B cell (primary cell): ENCODE results near the gene PLCB4. TPM values are rescaled to one million over a fixed set of nuclear protein-coding genes. Genes with fewer than 3 reads are reported as not detected.

Source experiments
- ATAC-seq: fragments of 200-7000 bp; cut with Tn5 transposase; one replicate; pipeline ENCODE4 v1.10.0; 2021; ENCODE audit warnings: low read depth, mild to moderate bottlenecking, moderate number of reproducible peaks, moderate library complexity
- CTCF ChIA-PET: fragments of 350-600 bp; sonication (Branson Sonifier 250); formaldehyde crosslinking; loops from one replicate; lab custom pipeline; 2021; ENCODE audit warnings: antibody characterized with exemption, inconsistent platforms; lab: Charles Lee
- POLR2A ChIA-PET: fragments of 350-600 bp; sonication (Branson Sonifier 250); formaldehyde crosslinking; loops from one replicate; lab custom pipeline; 2021; ENCODE audit warnings: antibody characterized with exemption; lab: Charles Lee
- DNase-seq: peaks from one replicate; pipeline ENCODE4 v3.0.0; 2013
- H2AFZ ChIP-seq: 2 replicates; pipeline ENCODE4 v1.6.1; 2012; ENCODE audit warnings: mild to moderate bottlenecking, low read depth, low read length; ENCODE audit not compliant: insufficient read depth, poor library complexity, severe bottlenecking
- H3K27ac ChIP-seq, 2 donors: 1 replicate in 1 of 2; 2 replicates in 1 of 2; pipeline ENCODE4 v1.5.1; 2012 to 2013; ENCODE audit warnings: low read length in 2 of 2, mild to moderate bottlenecking in 2 of 2, moderate library complexity in 1 of 2
- H3K27me3 ChIP-seq, 4 experiments: fragments of 200-600 bp in 1 of 4; sonication (generic) in 1 of 4; replicated peaks in 1 of 4; 1 replicate in 2 of 4; 2 replicates in 2 of 4; pipeline versions ENCODE4 v1.6.1 to v1.7.0; 2013 to 2016; ENCODE audit warnings: low read length in 3 of 4, mild to moderate bottlenecking in 2 of 4, mixed read lengths in 1 of 4, moderate library complexity in 1 of 4; ENCODE audit not compliant: insufficient read depth in 4 of 4, control insufficient read depth in 3 of 4; ENCODE audit errors: control extremely low read depth in 1 of 4
- H3K36me3 ChIP-seq, 2 experiments: replicated peaks in 1 of 2; 1 replicate in 1 of 2; 2 replicates in 1 of 2; pipeline versions ENCODE4 v1.6.1 to v1.7.1; 2013; ENCODE audit warnings: low read length in 1 of 2; ENCODE audit not compliant: insufficient read depth in 2 of 2, control insufficient read depth in 1 of 2; ENCODE audit errors: control extremely low read depth in 1 of 2, extremely low read depth in 1 of 2
- H3K4me1 ChIP-seq, 2 donors: fragments of 200-600 bp in 1 of 2; sonication (generic) in 1 of 2; 1 replicate in 1 of 2; 2 replicates in 1 of 2; pipeline versions ENCODE4 v1.5.1 to v1.6.1; 2013 to 2017; ENCODE audit warnings: low read length in 2 of 2; ENCODE audit not compliant: control insufficient read depth in 2 of 2, insufficient read depth in 2 of 2
- H3K4me2 ChIP-seq: replicated peaks from 2 replicates; pipeline ENCODE3; 2012; ENCODE audit warnings: mild to moderate bottlenecking, low read depth, low read length; ENCODE audit not compliant: poor library complexity, severe bottlenecking
- H3K4me3 ChIP-seq, 5 experiments: fragments of 200-600 bp in 1 of 5; sonication (generic) in 1 of 5; 1 replicate in 3 of 5; 2 replicates in 2 of 5; pipeline versions ENCODE4 v1.5.1 to v1.7.0; 2011 to 2016; ENCODE audit warnings: low read length in 4 of 5, mild to moderate bottlenecking in 4 of 5, low read depth in 2 of 5, control low read depth in 1 of 5, moderate library complexity in 1 of 5; ENCODE audit not compliant: insufficient read depth in 1 of 5; ENCODE audit errors: control extremely low read depth in 1 of 5, extremely low read depth in 1 of 5
- H3K79me2 ChIP-seq: fragments of 200-600 bp; sonication (generic); one replicate; pipeline ENCODE4 v1.6.0; 2016; ENCODE audit warnings: low read length; ENCODE audit not compliant: control insufficient read depth, insufficient read depth
- H3K9ac ChIP-seq: fragments of 200-600 bp; sonication (generic); 2 replicates; pipeline ENCODE4 v1.6.1; 2017; ENCODE audit warnings: mild to moderate bottlenecking, low read length, moderate library complexity
- H3K9me3 ChIP-seq, 3 donors: one replicate each; pipeline versions ENCODE4 v1.6.1 to v1.7.1; 2013; ENCODE audit warnings: low read length in 2 of 3; ENCODE audit not compliant: control insufficient read depth in 2 of 3, insufficient read depth in 1 of 3; ENCODE audit errors: control extremely low read depth in 1 of 3
- H4K20me1 ChIP-seq: 2 replicates; pipeline ENCODE4 v1.6.0; 2012; ENCODE audit warnings: mild to moderate bottlenecking, low read length; ENCODE audit not compliant: insufficient read depth, control insufficient read depth, poor library complexity, severe bottlenecking
- H3K27ac Mint-ChIP-seq: one replicate; pipeline ENCODE4 v1.8.0; 2021; ENCODE audit warnings: mixed read lengths
- H3K27me3 Mint-ChIP-seq: one replicate; pipeline ENCODE4 v1.8.0; 2021; ENCODE audit warnings: mixed read lengths
- H3K4me1 Mint-ChIP-seq: one replicate; pipeline ENCODE4 v1.8.0; 2021; ENCODE audit warnings: mixed read lengths
- H3K4me3 Mint-ChIP-seq: one replicate; pipeline ENCODE4 v1.8.0; 2021; ENCODE audit warnings: mixed read lengths
- H3K9me3 Mint-ChIP-seq: one replicate; pipeline ENCODE4 v1.8.0; 2022; ENCODE audit warnings: mixed read lengths; ENCODE audit not compliant: insufficient read depth
- EZH2 ChIP-seq: IDR thresholded peaks from 2 replicates; pipeline ENCODE4 v1.6.1; 2012; ENCODE audit warnings: borderline replicate concordance, low read depth, mild to moderate bottlenecking, moderate library complexity, low read length; ENCODE audit not compliant: insufficient read depth, poor library complexity, severe bottlenecking
- WGBS: methylation state at CpG from one replicate; pipeline ENCODE4 v1.1.5; 2013; ENCODE audit warnings: missing lambda C conversion rate; ENCODE audit not compliant: insufficient coverage; 5-methylcytosine and 5-hydroxymethylcytosine counted together
- intact Hi-C: fragments of 100-400 bp; cut with micrococcal nuclease; formaldehyde crosslinking; loops from one replicate; pipeline ENCODE4 v1.10.0; 2022
- polyA plus RNA-seq: library from polyadenylated mRNA; depleted of rRNA; stranded (reverse); fragments of >200 nt; gene quantifications from 2 replicates; pipeline ENCODE4 v1.2.3, GENCODE V29; 2012
- total RNA-seq, 2 donors: library from RNA; stranded (reverse); fragments of 120-200 nt in 1 of 2; gene quantifications; 1 replicate in 1 of 2; 2 replicates in 1 of 2; pipeline versions ENCODE4 v1.2.3 to v1.2.4, GENCODE V29; 2013 to 2022
- TF ChIP-seq, protein P1 (sequence below): fragments of 200-600 bp; IDR thresholded peaks from one replicate; pipeline ENCODE4 v1.8.0; 2022; ENCODE audit warnings: antibody characterized with exemption, mild to moderate bottlenecking

PLCB4 gene
- total and polyA plus RNA-seq, 2 donors (not counting 1 experiment from before 2014, with no cell fraction given) = not detected

DNA sequence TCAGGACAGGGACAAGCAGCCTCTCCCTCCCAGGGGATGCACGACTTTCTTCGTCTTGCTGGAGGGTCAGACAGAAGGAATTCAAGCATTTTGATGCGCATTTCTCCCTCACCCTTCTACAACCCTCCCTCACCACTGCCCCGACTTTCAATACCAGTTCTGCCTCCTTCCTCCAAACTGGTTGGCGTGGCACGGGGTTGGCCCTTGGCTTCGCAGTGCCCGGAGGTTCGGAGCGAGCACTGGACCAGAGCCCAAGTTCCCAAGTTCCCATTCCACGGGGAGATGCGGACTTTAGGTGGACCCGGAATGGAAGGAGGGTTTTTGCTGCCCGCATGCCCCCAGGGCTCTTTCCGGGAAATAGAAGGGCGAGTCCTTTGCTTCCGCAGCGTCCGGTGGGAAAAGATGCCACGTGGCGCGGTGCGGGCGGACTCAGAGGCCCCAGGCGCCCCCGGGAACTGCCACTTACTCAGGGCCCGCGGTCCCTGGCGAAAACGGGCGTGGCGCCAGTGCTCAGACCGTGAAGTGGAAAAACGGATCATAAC, 437.5 kb downstream of the PLCB4 start:
- Histone ChIP-seq H3K4me1 (peaks cover 45 to 46% of the 10 kb centered on the region in 2 donors), H2AFZ (no peak overlapping the region), H3K9ac (no peak overlapping the region), H3K27ac (no peak overlapping the region), H3K27me3 (peaks cover 0 to 59% (median 35%) of the 10 kb centered on the region in 4 experiments), H3K36me3 (no peaks in the 10 kb centered on the region), H3K4me2 (peak overlapping the region; percentile 38), H3K9me3 (peaks cover 0 to 22% (median 0%) of the 10 kb centered on the region in 3 donors), H3K79me2 (no peaks in the 10 kb centered on the region), H4K20me1 (no peaks in the 10 kb centered on the region), H3K4me3 (no peak overlapping the region)
- intact Hi-C loops = no loop called here
- WGBS = 17% methylated on average over 33 of the region's 34 CpGs
- CTCF ChIA-PET = no interaction called here
- DNase-seq (no peak), ATAC-seq (no peak)
- Mint-ChIP-seq H3K4me3 (no peak overlapping the region), H3K9me3 (no peaks in the 10 kb centered on the region), H3K27ac (no peak overlapping the region), H3K27me3 (peaks cover 44% of the 10 kb centered on the region), H3K4me1 (peaks cover 28% of the 10 kb centered on the region)
- POLR2A ChIA-PET = no interaction called here
- TF ChIP-seq, protein P1, sequence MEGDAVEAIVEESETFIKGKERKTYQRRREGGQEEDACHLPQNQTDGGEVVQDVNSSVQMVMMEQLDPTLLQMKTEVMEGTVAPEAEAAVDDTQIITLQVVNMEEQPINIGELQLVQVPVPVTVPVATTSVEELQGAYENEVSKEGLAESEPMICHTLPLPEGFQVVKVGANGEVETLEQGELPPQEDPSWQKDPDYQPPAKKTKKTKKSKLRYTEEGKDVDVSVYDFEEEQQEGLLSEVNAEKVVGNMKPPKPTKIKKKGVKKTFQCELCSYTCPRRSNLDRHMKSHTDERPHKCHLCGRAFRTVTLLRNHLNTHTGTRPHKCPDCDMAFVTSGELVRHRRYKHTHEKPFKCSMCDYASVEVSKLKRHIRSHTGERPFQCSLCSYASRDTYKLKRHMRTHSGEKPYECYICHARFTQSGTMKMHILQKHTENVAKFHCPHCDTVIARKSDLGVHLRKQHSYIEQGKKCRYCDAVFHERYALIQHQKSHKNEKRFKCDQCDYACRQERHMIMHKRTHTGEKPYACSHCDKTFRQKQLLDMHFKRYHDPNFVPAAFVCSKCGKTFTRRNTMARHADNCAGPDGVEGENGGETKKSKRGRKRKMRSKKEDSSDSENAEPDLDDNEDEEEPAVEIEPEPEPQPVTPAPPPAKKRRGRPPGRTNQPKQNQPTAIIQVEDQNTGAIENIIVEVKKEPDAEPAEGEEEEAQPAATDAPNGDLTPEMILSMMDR = no peak
- no peak for TF ChIP-seq EZH2

DNA sequence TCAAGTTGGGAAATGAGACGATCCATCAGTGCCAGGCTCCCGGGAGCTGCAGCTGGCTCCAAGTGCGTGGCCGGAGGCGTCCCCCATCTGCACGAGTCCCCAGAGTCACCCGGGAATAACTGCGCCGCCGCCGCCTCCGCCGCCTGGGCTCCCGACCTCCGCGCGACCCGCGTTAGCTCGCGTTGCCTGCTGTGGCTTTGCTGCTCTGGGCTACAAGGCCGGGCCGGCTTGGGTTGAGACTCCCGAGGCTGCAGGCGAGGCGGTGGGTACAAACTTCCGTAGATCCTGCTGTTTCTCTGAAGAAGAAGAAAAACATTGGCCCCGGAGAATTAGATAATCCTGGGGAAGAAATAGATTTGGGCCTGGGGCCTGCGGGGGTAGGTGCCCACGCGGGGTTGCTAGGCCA, 438.1 kb downstream of the PLCB4 start:
- H3K9ac ChIP-seq = no peak overlapping the region
- peaks cover 46% of the 10 kb centered on the region for H3K27me3 Mint-ChIP-seq
- 7% methylated on average over 31 of the region's 31 CpGs for WGBS
- TF ChIP-seq EZH2 = no peak
- TF ChIP-seq, protein P1 = no peak
- ATAC-seq = no peak
- H3K4me2 ChIP-seq = peak overlapping the region; percentile 38
- H3K4me3 Mint-ChIP-seq = no peak overlapping the region
- H3K4me3 ChIP-seq = no peak overlapping the region
- H3K27ac ChIP-seq = no peak overlapping the region
- CTCF ChIA-PET = no interaction called here
- POLR2A ChIA-PET = no interaction called here
- peaks cover 32% of the 10 kb centered on the region for H3K4me1 Mint-ChIP-seq
- no peaks in the 10 kb centered on the region for H4K20me1 ChIP-seq
- no peaks in the 10 kb centered on the region for H3K9me3 Mint-ChIP-seq
- H3K36me3 ChIP-seq = no peaks in the 10 kb centered on the region
- H3K9me3 ChIP-seq = peaks cover 0 to 22% (median 0%) of the 10 kb centered on the region in 3 donors
- H3K4me1 ChIP-seq = peaks cover 50 to 51% of the 10 kb centered on the region in 2 donors
- DNase-seq = no peak
- intact Hi-C loops = no loop called here
- no peak overlapping the region for H3K27ac Mint-ChIP-seq
- H3K79me2 ChIP-seq = no peaks in the 10 kb centered on the region
- H2AFZ ChIP-seq = no peak overlapping the region
- H3K27me3 ChIP-seq = peaks cover 0 to 57% (median 35%) of the 10 kb centered on the region in 4 experiments
